NCI-H1694 treated with DMSO at 0.1 percent for 48 hours (cell line): ENCODE measurements around the gene TFEB.

Source experiments
- DNase-seq: peaks from one replicate; lab custom pipeline; 2025; lab: John Stamatoyannopoulos, UW

Gene TFEB

DNA sequence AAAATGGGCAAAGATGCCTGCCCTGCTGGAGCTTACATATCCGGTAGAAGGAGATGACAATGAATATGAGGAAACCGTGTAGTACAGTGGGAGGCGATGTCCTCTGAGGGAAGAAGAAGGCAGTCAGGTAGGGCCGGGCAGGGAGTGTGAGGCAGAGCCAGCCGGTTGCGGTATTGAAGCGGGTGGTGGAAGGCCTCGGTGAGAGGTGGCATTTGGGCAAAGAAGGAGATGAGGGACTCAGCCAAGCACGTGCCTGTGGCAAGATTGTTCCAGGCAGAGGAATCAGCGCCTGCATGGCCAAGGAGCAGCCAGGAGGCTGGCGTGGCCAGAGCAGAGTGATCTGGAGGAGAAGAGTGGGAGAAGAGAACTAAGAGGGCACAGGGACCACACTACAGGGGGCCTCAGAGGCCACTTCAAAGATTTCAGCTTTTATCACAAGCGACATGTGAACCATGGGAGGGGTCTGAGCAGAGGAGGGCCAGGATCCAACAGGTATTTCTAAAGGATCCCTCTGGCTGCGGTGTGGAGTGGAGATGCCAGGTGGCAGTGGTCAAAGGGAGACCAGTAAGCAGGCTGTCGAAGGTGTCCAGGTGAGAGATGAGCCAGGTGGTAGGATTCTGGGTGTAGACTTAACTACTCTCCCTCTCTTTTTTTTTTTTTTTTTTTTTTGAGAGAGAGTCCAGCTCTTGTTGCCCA is 83.3 kb downstream of the TFEB start:
- DNase-seq = no peak

DNA sequence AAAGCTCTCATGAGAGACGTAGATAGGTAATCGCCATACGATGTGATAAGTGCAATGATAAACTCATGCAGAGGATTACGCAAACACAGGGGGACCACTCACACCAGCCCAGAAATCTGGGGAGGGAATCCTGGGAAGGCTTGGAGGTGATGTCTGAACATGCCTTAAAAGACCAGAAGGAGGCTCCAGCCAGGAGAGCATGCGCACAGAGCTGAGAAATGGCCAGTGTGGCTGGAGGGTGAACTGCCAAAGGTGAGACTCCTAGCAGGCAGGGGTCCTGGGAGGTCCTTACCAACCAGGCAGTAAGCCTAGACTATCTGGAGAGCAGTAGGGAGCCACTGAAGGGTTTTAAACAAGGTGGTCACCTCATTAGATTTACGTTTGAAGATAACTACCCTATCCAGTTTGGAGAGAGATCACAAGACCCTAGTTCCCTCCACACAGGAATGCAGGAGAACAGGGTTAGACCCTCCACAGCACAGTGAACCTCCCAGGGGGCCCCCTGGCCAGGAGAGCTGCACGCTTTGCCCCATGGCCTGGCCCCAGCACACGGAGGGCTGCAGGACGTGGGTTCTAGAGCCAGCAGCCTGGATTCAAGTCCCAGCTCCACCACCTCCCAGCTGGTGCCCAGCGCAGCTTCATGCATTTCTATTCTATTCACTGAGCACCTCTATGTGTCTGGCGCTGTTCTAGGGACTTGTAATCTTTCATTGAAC is 84.0 kb downstream of the TFEB start:
- DNase-seq = no peak

DNA sequence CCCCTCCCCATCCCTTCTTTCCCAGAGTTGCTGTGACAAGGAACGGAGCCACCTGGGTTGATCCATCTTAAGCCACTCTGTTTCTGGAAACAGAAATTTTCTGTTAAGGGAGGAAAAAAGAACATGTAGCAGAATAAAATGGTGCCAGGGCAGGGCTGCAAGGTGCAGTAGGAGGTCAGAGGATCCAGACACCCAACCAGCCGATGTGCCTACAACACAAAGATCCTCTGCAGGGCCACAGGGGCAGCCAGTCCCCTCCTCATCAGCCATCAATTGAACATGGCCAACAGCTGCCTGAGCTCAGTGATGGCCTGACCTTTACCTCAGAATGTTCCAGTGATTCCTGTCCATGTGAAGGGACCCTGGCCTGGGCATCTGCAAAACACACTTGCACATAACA is 85.3 kb downstream of the TFEB start:
- no peak for DNase-seq

DNA sequence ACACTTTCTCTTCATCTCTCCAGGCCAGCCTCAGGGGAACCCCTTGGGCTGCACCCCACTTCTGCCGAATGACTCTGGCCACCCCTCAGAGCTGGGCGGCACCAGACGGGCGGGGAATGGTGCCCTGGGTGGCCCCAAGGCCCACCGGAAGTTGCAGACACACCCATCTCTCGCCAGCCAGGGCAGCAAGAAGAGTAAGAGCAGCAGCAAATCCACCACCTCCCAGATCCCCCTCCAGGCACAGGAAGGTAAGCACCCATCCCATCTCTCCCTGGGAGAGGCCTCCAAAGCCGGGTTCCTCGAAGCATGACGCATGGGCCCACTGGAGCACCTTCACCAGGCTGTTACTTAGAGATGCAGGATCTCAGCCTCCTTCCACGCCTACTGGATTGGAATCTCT is 85.8 kb downstream of the TFEB start:
- no peak for DNase-seq

DNA sequence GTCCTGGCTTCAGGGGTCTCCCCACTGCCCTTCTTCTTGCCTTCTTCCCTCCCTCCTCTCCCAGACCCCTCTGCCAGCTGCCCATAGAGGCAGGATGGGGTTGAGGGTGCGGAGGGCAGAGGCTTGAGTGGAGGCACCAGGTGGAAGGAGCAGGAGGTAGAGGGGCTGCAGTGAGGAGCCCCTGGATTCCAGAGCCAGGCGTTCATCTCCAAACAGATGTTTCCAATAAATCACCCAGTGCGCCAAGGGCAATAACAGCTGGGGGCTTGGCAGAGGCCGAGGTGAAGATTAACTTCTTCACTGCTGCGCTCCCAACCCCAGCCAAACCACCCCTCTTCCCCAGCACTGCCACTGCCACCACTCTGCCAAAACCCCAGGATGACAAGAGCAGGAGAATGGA is 86.5 kb downstream of the TFEB start:
- DNase-seq = no peak

DNA sequence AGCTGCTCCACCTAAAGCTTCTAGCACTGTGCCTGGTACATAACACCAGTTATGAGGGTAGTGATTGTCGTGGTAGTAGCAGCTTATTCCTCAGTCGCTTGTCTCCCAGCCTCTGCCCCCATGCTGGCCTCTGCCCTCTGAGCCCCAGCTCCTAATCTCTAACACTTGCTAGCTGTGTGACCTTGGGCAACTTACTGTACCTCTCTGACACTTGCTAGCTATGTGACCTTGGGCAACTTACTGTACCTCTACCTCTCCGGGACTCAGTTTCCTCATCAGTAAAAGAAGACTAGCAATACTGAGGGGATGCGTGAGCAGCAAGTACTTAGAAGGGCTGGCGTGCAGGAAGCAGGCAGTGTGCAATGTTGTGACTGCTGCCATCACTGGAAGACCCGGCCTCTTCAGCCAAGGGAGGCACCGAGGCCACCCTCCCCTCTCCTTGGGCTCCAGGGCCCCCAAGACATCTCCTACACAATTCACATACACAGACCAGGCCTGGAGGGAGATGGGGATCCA is 87.3 kb downstream of the TFEB start:
- no peak for DNase-seq

DNA sequence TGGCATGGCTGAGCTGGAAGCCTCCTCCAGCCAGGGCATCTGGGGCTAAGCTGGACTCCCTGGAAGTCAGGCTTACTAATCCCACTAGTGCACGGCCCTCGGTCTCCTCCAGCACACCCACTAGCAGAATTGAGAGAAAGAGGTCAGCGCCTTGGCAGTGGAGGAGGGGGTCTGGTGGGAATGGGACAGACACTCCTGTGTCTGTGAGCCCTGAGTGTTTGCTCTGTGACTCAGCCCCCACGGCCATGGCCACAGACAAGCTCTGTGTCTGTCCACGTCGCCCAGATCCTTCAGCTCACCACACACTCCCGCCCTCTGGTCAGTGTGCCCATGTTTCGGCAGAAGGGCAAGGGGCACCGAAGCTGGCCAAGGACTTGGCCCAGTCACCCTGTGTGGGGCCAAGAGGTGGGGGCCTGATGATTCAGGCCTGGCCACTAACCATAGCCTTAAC is 88.3 kb downstream of the TFEB start:
- no peak for DNase-seq

DNA sequence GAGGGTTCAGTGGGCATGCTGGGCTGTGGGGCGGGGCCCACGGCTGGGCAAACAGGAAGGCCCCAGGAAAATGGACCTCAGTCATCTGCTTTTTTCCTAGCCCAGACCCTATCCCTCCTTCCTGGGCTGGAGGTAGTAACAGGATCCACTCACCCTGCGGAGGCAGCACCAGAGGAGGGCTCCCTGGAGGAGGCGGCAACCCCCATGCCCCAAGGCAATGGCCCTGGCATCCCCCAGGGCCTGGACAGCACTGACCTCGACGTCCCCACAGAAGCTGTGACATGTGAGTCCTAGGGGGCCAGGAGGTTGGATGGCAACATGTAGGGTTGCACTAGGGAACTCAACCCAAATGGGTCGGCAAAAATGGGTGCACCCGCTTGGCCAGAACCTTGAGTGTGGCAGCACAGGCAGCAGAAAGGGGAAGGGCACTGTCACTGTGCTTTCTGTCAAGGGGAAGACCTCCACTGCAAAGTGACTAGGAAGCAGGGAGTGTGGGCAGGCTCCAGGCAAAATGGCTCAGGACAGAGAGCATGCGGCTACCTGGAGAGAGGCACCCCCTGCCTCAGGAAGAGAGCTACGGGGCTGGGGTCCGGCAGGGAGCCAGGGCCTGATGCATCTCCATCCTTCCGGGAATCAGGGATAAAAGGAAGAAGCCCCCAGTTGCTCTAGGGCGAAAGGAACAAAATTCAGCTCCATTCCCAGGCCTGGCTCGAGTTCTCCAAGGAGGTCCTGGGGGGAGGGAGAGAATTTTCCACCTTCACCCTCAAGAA is 89.2 kb downstream of the TFEB start:
- DNase-seq = no peak

DNA sequence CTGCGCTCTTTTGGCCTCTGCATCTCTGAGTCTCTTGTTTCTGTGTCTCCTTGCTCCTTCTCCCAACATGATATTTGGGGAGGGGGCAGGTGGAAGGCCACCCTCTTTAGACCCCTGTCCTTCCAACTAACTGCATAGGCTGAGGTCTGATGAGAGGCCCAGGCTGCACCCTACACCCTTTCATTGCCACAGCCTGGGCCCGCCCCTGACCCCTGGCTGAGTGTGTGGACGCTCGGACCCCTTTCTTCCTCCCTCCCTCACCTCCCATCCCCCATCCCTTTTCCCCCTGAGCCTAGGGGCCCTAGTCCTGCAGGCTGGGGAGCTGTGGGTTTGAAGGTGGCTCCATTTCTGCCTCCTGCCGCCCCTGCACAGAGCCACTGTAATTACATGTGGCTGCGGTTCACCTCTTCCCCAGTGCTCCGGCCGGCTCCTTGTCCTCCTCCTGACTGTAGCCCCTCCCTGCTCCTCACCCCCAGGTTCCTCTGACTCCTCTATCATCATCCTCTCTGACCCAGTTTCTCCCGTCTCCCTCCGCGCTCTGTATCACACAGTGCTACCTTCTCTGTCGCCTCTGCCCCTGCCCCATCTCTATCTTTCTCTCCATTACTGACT is 90.3 kb downstream of the TFEB start:
- DNase-seq = no peak

DNA sequence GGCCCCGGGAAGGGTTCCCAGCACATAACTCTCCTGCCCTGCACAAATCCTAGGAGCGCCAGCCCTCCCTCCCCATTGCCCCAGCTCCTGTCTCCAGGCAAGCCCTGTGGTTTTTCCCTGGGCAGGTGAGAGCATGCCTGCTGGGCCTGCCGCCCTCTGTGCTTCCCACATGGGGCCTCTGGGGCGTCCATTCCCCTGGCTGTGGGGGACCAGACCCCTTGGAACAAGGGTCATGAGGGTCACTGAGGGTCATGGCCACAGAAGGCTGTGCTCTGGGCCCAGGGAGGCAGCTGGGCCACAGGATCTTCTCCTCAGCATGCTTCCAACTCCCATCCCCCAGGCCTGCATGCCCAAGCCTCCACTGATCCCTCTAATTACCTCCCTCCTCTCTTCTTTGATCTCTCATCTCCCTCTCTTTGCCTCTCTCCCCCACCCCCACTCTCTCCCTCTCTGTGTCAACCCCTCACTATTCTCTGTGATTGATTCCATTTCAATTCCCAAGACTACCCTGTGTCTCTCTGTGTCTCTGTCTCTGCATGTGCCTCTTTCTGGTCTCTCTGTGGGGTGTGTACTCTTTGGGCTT is 91.0 kb downstream of the TFEB start:
- peak; percentile 53 for DNase-seq

DNA sequence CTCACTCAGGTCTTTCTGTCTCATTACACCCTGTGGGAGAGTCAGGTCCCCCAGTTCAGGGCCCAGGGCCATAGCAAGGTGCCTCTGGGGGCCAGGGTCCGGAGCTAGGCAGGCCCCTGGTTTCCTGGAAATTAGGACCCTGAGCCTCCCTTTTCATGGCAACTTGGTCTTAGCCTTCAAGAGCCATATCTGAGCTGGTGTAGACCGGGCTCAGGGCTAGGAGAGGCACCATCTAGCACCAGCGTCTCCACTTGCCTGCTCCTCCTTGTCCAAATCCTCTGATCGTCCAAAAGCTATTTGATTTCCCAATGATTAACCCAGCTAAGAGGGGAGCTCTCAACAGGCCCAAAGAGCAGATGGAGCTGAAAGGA is 91.5 kb downstream of the TFEB start:
- no peak for DNase-seq

DNA sequence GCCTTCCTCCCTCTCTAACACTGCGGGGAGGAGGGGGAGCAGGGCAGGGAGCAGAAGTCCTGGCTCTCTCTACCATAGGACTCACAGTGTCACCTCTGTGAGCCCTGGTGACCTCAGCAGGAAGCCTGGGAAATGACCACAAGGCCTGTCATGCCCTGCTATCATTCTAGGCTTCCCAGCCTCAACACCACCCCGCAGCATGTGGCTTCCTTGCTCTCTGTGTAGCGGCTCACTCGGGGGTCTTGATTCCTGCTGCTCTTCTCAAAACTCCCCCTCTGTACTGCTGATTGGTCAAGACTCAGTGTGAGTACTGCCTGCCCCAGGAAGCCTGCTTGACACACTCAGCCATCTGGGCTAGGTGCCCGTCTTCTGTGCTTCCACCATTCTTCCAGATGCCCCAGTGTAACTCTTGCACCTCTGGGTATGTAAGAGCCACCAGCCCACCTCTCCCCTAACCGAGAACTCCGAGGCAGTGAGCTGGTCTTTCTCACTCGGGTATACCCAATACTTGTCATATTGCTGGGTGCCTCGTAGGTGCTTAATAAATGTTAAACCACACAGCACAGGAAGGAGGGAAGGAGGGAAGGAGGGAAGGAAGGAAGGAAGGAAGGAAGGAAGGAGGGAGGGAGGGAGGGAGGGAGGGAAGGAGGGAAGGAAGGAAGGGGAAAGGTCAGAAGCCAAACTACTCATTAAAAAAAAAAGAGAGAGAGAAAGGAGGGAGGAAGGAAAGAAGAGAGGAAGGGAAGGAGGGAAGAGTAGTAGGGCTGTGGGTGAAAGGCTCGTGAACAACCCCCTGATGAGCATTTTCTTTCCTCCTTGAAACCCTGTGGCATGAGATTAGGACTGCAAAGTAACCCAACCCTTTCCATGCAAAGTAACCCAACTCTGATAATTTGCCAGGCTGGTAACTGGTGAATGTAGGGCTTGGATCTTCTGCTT is 92.2 kb downstream of the TFEB start:
- no peak for DNase-seq

DNA sequence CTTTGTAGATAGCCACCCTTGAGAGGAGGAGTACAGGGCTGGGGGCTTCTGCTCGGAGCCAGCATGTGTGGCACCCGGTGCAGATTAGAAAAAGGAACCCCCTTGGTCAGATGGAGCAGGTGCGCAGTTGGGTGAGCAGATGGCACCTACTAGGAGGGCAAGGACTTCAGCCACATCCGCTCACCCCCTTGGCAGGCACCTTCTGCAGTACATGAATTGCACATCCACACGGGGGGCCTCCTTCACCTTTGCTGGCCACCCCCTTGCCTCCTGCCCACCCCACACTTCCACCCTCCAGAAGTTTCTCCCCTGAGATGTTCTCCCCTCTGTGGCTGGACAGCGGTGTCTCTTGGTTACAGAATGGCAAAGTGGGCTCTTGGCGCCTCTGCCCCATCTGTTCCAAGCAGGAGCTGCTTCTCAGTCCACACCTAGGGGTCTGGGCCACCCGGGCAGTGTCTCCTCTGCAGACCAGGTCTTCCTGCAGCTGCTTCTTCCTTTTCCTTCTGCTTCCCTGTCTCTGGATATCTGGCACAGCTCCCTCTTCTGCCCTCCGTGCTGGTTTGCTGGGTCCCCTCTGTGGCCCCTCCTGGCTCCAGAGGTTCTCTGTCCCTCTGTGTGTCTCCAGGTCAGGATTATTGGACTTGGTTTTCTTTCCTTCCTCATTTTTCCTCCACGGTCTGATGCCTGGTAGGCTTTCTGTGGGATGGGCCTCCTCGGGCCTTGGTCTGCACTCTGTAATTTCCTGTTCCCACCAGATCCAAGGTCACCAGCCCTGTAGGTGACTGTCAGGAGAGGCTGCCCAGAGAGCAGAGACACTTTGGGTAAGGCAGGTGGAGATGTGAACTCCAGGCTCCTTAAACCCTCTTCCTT is 93.1 kb downstream of the TFEB start:
- no peak for DNase-seq

DNA sequence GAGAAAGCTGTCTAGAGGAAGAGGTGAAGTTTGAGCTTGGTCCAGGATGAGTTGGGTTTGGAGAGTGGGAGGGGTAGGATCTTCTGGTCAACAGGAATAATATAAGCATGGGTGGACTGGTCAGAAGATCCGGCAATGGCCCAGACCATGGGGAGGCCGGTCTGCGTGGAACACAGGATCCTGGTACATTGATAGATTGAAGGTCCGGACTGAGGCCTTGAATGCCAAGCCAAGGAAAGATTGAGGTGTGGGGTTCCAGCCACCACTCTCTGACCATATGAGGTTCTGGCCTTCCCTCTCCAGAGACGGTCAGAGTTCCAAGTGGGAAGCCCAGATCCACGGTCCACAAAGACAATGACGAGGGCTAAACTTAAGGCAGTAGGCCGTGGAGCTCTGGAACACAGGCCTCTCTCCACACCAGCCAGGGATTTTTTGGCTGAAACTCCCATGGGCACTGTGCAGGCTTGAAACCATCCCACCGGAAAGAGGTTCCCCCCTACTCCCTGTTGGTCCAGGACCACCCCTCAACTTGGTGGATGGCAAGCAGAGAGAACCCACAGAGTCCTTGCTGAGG is 94.0 kb downstream of the TFEB start:
- DNase-seq = no peak

DNA sequence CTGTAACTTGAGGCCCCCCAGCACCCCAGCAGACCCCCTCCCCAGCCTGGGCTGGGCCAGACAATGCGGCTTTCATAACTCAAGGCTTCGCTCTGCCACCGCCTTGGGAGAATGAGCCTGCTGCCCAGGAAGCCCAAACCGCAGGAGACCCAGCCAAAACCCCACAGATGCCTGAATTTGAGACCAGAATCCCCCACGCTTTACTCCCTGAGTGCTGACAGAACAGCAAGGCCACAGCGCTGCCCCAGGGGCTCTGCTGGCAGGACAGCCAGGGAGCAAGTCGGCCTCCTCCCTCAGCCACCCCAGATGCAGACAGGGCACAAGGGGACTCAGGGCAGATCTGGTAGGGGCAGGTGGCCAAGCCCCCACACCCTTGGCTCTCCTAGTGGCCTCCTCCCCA is 95.0 kb downstream of the TFEB start:
- no peak for DNase-seq

DNA sequence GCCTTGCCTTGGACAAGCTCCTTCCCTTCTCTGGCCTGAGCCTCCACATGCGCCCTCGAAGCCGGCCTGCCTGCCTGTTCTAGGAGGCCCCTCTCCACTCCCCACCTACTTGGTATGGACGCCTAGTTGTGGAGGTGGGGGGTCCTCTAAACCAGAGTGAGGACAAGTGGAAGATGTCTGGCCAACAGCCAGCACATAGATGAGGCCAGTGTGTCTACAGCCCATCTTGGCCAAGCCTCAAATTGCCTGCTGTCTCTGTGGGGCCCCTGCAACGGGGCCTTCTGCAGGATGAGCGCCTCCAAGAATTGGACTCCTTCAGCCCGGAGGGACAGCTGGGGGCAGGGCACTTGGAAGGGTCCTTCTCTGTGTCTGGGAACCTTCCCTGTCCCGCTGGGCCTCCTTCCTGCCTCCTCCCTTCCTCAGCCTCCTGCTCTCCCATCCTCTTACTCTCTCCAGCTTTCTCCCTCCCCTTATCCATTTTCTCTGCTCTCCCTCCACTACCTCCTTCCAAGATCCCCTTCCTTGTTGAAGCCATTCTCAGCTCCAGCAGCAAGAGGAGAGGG is 95.5 kb downstream of the TFEB start:
- DNase-seq = no peak

DNA sequence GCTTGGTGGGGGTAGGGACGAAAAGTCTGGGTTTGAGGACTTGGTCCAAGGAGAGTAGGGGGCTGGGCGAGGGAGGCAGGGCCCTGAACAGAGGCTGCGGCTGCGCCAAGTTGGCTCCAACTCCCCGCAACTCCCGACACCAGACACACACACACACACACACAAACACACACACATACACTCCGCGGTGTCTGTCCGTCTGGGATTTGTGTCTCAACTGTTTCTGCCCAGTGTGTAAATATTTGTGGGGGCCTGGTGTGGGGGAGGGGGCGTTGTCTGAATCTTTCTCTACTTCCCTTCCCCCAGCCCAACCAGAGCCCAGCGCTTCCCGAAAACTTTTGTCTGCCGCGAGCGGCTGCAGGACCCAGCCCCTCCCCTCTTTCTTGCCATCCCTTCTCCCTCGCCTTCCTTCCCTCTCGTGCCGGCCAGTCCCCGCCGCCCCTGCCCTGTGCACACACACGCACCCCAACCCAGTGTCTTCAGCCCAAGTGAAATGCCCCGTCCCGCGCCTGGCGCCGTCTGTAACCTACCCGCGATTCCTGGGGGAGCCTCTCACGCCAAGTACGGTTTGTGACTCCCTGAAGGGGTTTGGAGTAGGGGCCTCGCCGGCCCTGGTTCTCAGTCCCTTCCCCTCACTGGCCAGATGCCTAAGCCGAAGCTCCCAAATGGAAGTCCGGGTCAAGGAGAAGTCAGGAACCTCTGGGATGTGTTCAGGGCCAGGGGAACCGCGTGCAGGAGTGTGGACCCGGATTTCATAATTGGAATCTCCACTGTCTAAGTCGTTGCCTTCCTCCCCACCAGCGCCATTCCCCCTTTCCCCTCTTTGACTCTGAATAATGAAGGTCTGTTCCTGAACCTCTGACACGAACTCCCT is 96.2 kb downstream of the TFEB start:
- no peak for DNase-seq
